HepG2 (cell line): ENCODE results near the gene ZNF3. TPM values are rescaled to one million over a fixed set of nuclear protein-coding genes. Genes with fewer than 3 reads are reported as not detected.

Source experiments
- AHR ChIP-seq: IDR thresholded peaks from 2 replicates; pipeline ENCODE4 v1.6.1; 2018; ENCODE audit warnings: missing genetic modification reagents, missing compliant biosample characterization
- ATF7 ChIP-seq, 2 experiments: fragments of 450-650 bp in 1 of 2; sonication (generic) in 1 of 2; formaldehyde crosslinking in 1 of 2; IDR thresholded peaks; 2 replicates each; pipeline versions ENCODE4 v1.4.0 to v1.6.1; 2016 to 2020; ENCODE audit warnings: antibody characterized with exemption in 1 of 2, mild to moderate bottlenecking in 1 of 2, missing genetic modification reagents in 1 of 2
- CREM ChIP-seq, 2 experiments: sonication (generic) in 1 of 2; formaldehyde crosslinking in 1 of 2; IDR thresholded peaks; 2 replicates each; pipeline versions ENCODE4 v1.4.0 to v1.6.1; 2016 to 2020; ENCODE audit warnings: antibody characterized with exemption in 1 of 2, mild to moderate bottlenecking in 1 of 2, missing genetic modification reagents in 1 of 2
- HBP1 ChIP-seq: IDR thresholded peaks from 2 replicates; pipeline ENCODE4 v1.6.1; 2016; ENCODE audit warnings: low read depth, control low read depth
- HIC2 ChIP-seq: sonication (generic); formaldehyde crosslinking; IDR thresholded peaks from 2 replicates; pipeline ENCODE4 v1.9.0; 2022; ENCODE audit warnings: low read depth, missing genetic modification reagents
- PLSCR1 ChIP-seq: sonication (generic); formaldehyde crosslinking; IDR thresholded peaks from 2 replicates; pipeline ENCODE4 v1.5.0; 2020; ENCODE audit warnings: missing genetic modification reagents, mild to moderate bottlenecking, borderline replicate concordance
- PTBP1 ChIP-seq: fragments of 200-400 bp; formaldehyde crosslinking; IDR thresholded peaks from 2 replicates; pipeline ENCODE4 v1.6.1; 2018; ENCODE audit warnings: low read length, low read depth; ENCODE audit not compliant: poor library complexity, severe bottlenecking
- SKI ChIP-seq: fragments of 450-650 bp; IDR thresholded peaks from one replicate; pipeline ENCODE4 v1.6.1; 2018; ENCODE audit warnings: mild to moderate bottlenecking; ENCODE audit not compliant: partially characterized antibody
- STAT6 ChIP-seq: sonication (generic); formaldehyde crosslinking; IDR thresholded peaks from 2 replicates; pipeline ENCODE4 v1.4.0; 2020; ENCODE audit warnings: missing genetic modification reagents, mild to moderate bottlenecking, borderline replicate concordance
- SUZ12 ChIP-seq: fragments of 150-350 bp; IDR thresholded peaks from 2 replicates; pipeline ENCODE4 v1.6.1; 2014; ENCODE audit warnings: low read depth, low read length
- THRA ChIP-seq: sonication (generic); formaldehyde crosslinking; IDR thresholded peaks from 2 replicates; pipeline ENCODE4 v1.4.0; 2020; ENCODE audit warnings: missing genetic modification reagents, borderline replicate concordance
- ZNF205 ChIP-seq: IDR thresholded peaks from 2 replicates; pipeline ENCODE4 v1.6.1; 2018; ENCODE audit warnings: missing biosample characterization, missing genetic modification reagents
- ZNF333 ChIP-seq: sonication (generic); formaldehyde crosslinking; IDR thresholded peaks from 2 replicates; pipeline ENCODE4 v1.4.0; 2020; ENCODE audit warnings: mild to moderate bottlenecking, missing genetic modification reagents, borderline replicate concordance
- ZNF652 ChIP-seq: IDR thresholded peaks from 2 replicates; pipeline ENCODE4 v1.6.1; 2016; ENCODE audit warnings: low read depth, borderline replicate concordance
- ZNF724P ChIP-seq: sonication (generic); formaldehyde crosslinking; IDR thresholded peaks from 2 replicates; pipeline ENCODE4 v1.8.0; 2022; ENCODE audit warnings: missing genetic modification reagents, borderline replicate concordance
- ZNF737 ChIP-seq: sonication (generic); formaldehyde crosslinking; IDR thresholded peaks from 2 replicates; pipeline ENCODE4 v1.5.0; 2020; ENCODE audit warnings: missing genetic modification reagents, mild to moderate bottlenecking, borderline replicate concordance
- ZNF878 ChIP-seq: sonication (generic); formaldehyde crosslinking; IDR thresholded peaks from 2 replicates; pipeline ENCODE4 v1.8.1; 2023; ENCODE audit warnings: mild to moderate bottlenecking, missing genetic modification reagents, moderate library complexity
- polyA plus RNA-seq, 8 experiments: library from polyadenylated mRNA; depleted of rRNA in 3 of 8; stranded (reverse) in 7 of 8; unstranded in 1 of 8; fragments of >200 nt; fragmentation: Illumina TruSeq in 4 of 8; extraction: Trizol in 4 of 8; gene quantifications; 2 replicates each; pipeline versions ENCODE4 v1.2.1 to v1.2.3, GENCODE V29; 2011 to 2016; ENCODE audit warnings: low read depth in 4 of 8, missing spikeins in 1 of 8, mixed read lengths in 1 of 8; ENCODE audit not compliant: insufficient read depth in 1 of 8
- total RNA-seq, 5 experiments: library from RNA; depleted of rRNA; stranded (reverse); fragments of >200 nt; fragmentation: Illumina TruSeq; extraction: Trizol; gene quantifications; 2 replicates each; pipeline ENCODE4 v1.2.3, GENCODE V29; 2016; ENCODE audit warnings: low read depth in 1 of 5
- TF ChIP-seq, protein P1 (sequence below): sonication (generic); formaldehyde crosslinking; IDR thresholded peaks from 2 replicates; pipeline ENCODE4 v1.4.0; 2020; ENCODE audit warnings: low read depth, mild to moderate bottlenecking, missing genetic modification reagents

ZNF3 gene
- total and polyA plus RNA-seq, 2 of the 13 experiments (the other 11 are each of a cell fraction or from before 2014, with no cell fraction given), result 33.7 to 56.9 TPM

GRCh38 chr7:100100420-100101015, 19.0 kb upstream of the ZNF3 start (continued):
- TF ChIP-seq HBP1 (CRISPR knock-in tag) (peak; percentile 73), ZNF878 (CRISPR knock-in tag) (peak; percentile 95), ATF7 (IDR thresholded peaks at IDR 0.05) (no peak), ATF7 (CRISPR knock-in tag; IDR thresholded peaks at IDR 0.05) (no peak), THRA (peak; percentile 72), SUZ12 (no peak), HIC2 (CRISPR knock-in tag) (no peak; the same call in 1 of the 2 replicates), AHR (CRISPR knock-in tag) (no peak), ZNF737 (CRISPR knock-in tag) (no peak), CREM (IDR thresholded peaks at IDR 0.05) (peak; percentile 52; the same call in 1 of the 2 replicates), CREM (CRISPR knock-in tag; IDR thresholded peaks at IDR 0.05) (0 out of 2 replicates have a peak, but pooled peaks have one; percentile 44), SKI (peak; percentile 81), ZNF205 (CRISPR knock-in tag) (peak; percentile 86), PLSCR1 (CRISPR knock-in tag) (no peak), ZNF333 (CRISPR knock-in tag) (no peak), ZNF724P (CRISPR knock-in tag) (peak; percentile 89), STAT6 (CRISPR knock-in tag) (0 out of 2 replicates have a peak, but pooled peaks have one; percentile 17), PTBP1 (no peak), ZNF652 (CRISPR knock-in tag) (no peak)
- TF ChIP-seq, protein P1, sequence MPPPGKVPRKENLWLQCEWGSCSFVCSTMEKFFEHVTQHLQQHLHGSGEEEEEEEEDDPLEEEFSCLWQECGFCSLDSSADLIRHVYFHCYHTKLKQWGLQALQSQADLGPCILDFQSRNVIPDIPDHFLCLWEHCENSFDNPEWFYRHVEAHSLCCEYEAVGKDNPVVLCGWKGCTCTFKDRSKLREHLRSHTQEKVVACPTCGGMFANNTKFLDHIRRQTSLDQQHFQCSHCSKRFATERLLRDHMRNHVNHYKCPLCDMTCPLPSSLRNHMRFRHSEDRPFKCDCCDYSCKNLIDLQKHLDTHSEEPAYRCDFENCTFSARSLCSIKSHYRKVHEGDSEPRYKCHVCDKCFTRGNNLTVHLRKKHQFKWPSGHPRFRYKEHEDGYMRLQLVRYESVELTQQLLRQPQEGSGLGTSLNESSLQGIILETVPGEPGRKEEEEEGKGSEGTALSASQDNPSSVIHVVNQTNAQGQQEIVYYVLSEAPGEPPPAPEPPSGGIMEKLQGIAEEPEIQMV (CRISPR knock-in tag), result peak; percentile 71
